AG09319 (cell line): ENCODE measurements around the gene HSP90B1.

ENCODE experiments used
- DNase-seq: peaks from one replicate; pipeline ENCODE4 v3.0.0-alpha.2; 2010; ENCODE audit warnings: low read depth; ENCODE audit errors: extremely low read depth
- CTCF ChIP-seq: IDR thresholded peaks from 2 replicates; pipeline ENCODE4 v1.5.1; 2011; ENCODE audit warnings: low read depth, mild to moderate bottlenecking, inconsistent platforms, low read length, moderate library complexity

Gene HSP90B1

GRCh38 chr12:103964805-103965204 lies 34.6 kb downstream of the HSP90B1 start:
- no peak for TF ChIP-seq CTCF
- no peak for DNase-seq

- DNase-seq: no peak
- TF ChIP-seq CTCF: no peak
These were observed 35.0 kb downstream of the HSP90B1 start for GRCh38 chr12:103965255-103965589.

GRCh38 chr12:103965590-103966504 lies 35.6 kb downstream of the HSP90B1 start, which contains the start of gene TDG:
TDG (plus strand) TSS chr12:103965872; CDS start chr12:103966038, 166 bp downstream.
- peak; percentile 20 for TF ChIP-seq CTCF

GRCh38 chr12:103966736-103967135 lies 36.5 kb downstream of the HSP90B1 start:
- no peak for DNase-seq
- no peak for TF ChIP-seq CTCF

More at GRCh38 chr12:103965590-103966504, 35.6 kb downstream of the HSP90B1 start, which contains the start of gene TDG:
- DNase-seq: peak; percentile 97

- no peak for DNase-seq
- TF ChIP-seq CTCF: no peak
These were observed 39.2 kb downstream of the HSP90B1 start for GRCh38 chr12:103969391-103969790.

- DNase-seq: no peak
- TF ChIP-seq CTCF: no peak
These were observed 43.7 kb downstream of the HSP90B1 start for GRCh38 chr12:103973909-103974308.

- DNase-seq: no peak
- TF ChIP-seq CTCF: no peak
These were observed 45.2 kb downstream of the HSP90B1 start for GRCh38 chr12:103975368-103975767.
